Measurements from ENCODE around the gene DDIT3.

DDIT3 gene, protein sequence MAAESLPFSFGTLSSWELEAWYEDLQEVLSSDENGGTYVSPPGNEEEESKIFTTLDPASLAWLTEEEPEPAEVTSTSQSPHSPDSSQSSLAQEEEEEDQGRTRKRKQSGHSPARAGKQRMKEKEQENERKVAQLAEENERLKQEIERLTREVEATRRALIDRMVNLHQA

DNA sequence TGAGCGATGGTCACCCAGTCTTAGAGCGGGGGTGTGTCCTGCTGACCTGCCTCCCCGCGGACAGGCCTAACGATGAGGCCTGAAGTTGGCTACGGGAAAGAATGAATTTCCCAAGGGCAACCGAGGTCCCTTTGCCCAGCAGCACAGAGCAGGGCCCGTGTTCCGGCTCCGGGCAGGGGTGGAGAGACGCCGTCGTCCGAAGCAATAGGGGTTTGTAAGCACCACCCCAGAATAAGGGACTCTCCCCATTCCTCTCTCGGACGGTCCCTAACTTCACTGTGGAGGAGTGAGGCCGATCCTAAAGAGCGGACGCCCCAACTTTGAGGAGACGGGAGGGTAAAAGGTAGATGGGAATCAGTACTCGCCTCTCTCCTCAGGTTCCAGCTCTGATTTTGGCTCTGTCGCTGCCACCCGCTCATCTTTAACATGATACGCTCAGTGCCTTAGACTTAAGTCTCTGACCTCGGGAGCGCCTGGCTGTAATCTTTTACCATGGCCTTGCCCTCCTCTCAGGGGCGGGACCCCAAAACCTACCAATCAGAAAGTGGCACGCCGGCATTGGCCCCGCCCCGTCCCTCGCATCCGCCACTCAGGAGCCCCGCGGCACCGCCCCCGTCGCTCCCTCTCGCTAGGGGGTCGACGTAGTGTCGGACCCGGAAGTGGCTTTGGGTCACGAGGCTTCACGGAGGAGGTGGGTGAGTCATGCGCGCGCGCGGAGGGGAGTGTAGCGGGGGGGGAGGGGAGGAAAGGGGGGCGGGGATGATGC is at the start of gene DDIT3:
TSS of gene DDIT3 (minus strand) at position 462 of the 766 bp plus-strand sequence. CDS start 3,108 bp downstream, outside the sequence.
- no peaks in the 10 kb centered on the region for H3K27me3 ChIP-seq (ENCODE audit: insufficient read depth, poor library complexity, severe bottlenecking)
- H3K4me3 ChIP-seq (ENCODE audit: severe bottlenecking), result peak within 1 kb of the TSS; percentile 73
- H3K9me3 ChIP-seq (ENCODE audit: severe bottlenecking), result no peaks in the 10 kb centered on the region
- peaks cover 28% of the 10 kb centered on the region for H3K4me1 ChIP-seq (ENCODE audit: insufficient read depth, poor library complexity, severe bottlenecking)
- DNase-seq (ENCODE audit: low spot score) (peak; percentile 99), ATAC-seq (ENCODE audit: low read depth) (peak; percentile 73)
- TF ChIP-seq, protein P1, sequence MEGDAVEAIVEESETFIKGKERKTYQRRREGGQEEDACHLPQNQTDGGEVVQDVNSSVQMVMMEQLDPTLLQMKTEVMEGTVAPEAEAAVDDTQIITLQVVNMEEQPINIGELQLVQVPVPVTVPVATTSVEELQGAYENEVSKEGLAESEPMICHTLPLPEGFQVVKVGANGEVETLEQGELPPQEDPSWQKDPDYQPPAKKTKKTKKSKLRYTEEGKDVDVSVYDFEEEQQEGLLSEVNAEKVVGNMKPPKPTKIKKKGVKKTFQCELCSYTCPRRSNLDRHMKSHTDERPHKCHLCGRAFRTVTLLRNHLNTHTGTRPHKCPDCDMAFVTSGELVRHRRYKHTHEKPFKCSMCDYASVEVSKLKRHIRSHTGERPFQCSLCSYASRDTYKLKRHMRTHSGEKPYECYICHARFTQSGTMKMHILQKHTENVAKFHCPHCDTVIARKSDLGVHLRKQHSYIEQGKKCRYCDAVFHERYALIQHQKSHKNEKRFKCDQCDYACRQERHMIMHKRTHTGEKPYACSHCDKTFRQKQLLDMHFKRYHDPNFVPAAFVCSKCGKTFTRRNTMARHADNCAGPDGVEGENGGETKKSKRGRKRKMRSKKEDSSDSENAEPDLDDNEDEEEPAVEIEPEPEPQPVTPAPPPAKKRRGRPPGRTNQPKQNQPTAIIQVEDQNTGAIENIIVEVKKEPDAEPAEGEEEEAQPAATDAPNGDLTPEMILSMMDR (IDR thresholded peaks at IDR 0.05; ENCODE audit: poor library complexity, severe bottlenecking), result no peak
- peak within 1 kb of the TSS; percentile 90 for H3K27ac ChIP-seq (ENCODE audit: poor library complexity, severe bottlenecking)
- peaks cover 64% of the 10 kb centered on the region for H3K36me3 ChIP-seq (ENCODE audit: low read depth)

DNA sequence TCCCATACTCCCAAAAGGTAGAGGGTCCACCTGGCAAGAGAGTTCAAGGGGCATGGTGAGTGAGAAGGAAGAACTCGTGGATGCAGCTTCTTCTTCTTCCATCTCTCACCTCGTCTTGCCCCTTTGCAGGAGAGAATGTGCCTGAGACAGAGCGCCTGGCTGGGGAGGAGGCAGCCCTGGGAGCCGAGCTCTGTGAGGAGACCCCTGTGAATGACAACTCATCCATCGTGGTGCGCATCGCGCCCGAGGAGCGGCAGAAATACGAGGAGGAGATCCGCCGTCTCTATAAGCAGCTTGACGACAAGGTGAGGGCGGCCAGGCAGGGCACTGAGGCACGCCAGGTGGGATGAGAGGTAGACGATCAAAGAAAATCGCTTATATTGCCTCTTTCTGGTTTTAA is 49.5 kb upstream of the DDIT3 start:
- no peak for DNase-seq (ENCODE audit: low spot score)
- no peak overlapping the region for H3K4me3 ChIP-seq (ENCODE audit: severe bottlenecking)
- TF ChIP-seq, protein P1 (IDR thresholded peaks at IDR 0.05; ENCODE audit: poor library complexity, severe bottlenecking), result no peak
- no peak overlapping the region for H3K27ac ChIP-seq (ENCODE audit: poor library complexity, severe bottlenecking)
- H3K9me3 ChIP-seq (ENCODE audit: severe bottlenecking), result no peaks in the 10 kb centered on the region
- no peak for ATAC-seq (ENCODE audit: low read depth)
- H3K4me1 ChIP-seq (ENCODE audit: insufficient read depth, poor library complexity, severe bottlenecking), result no peaks in the 10 kb centered on the region
- no peaks in the 10 kb centered on the region for H3K27me3 ChIP-seq (ENCODE audit: insufficient read depth, poor library complexity, severe bottlenecking)
- H3K36me3 ChIP-seq (ENCODE audit: low read depth), result no peaks in the 10 kb centered on the region

DNA sequence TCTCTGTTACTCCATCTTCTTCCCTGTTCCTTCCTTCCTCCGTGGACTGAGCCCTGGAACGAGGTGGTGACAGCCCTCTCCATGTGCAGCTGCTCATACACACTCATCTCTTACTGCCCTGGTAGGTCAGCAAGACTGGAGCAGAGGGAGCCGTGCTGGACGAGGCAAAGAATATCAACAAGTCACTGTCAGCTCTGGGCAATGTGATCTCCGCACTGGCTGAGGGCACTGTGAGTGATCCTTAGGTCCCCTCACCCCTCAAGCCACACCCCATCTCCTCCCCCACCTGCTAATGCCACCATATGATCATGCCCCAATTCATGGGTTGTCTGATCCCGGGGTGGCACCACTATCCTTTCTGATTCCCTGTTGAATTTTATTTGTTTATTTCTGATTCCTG is 48.5 kb upstream of the DDIT3 start:
- Histone ChIP-seq H3K27ac (ENCODE audit: poor library complexity, severe bottlenecking) (no peak overlapping the region), H3K4me1 (ENCODE audit: insufficient read depth, poor library complexity, severe bottlenecking) (no peaks in the 10 kb centered on the region), H3K4me3 (ENCODE audit: severe bottlenecking) (no peak overlapping the region), H3K36me3 (ENCODE audit: low read depth) (no peaks in the 10 kb centered on the region), H3K9me3 (ENCODE audit: severe bottlenecking) (no peaks in the 10 kb centered on the region), H3K27me3 (ENCODE audit: insufficient read depth, poor library complexity, severe bottlenecking) (no peaks in the 10 kb centered on the region)
- TF ChIP-seq, protein P1 (IDR thresholded peaks at IDR 0.05; ENCODE audit: poor library complexity, severe bottlenecking), result no peak
- no peak for DNase-seq (ENCODE audit: low spot score)
- ATAC-seq (ENCODE audit: low read depth), result no peak

DNA sequence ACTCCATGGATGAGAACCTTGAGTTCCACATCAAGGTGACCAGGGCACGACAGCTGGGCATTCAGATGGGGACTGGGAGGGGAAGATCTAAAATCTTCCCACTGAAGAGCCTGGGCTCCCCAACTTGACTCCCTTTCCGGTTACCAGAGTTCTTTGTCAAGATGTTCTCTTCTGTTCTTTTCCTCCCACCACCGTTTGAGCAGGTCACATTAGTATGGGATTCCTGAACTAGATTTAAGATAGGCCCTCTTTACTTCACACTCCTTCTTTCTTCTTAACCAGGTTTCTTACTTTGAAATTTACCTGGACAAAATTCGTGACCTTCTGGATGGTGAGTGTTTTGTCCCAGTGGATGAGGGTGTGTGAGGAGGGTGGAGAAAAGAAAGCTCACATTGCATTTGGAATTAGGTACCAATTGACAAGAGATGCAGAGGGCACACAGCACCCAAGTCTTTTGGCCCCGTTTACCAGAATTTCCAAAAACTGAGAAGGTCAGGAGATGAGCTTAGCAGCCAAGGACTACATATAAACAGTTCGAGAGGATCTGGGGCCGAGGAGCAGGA is 43.9 kb upstream of the DDIT3 start:
- ATAC-seq (ENCODE audit: low read depth), result no peak
- Histone ChIP-seq H3K9me3 (ENCODE audit: severe bottlenecking) (no peaks in the 10 kb centered on the region), H3K27me3 (ENCODE audit: insufficient read depth, poor library complexity, severe bottlenecking) (no peaks in the 10 kb centered on the region), H3K4me1 (ENCODE audit: insufficient read depth, poor library complexity, severe bottlenecking) (no peaks in the 10 kb centered on the region), H3K27ac (ENCODE audit: poor library complexity, severe bottlenecking) (no peak overlapping the region), H3K4me3 (ENCODE audit: severe bottlenecking) (no peak overlapping the region), H3K36me3 (ENCODE audit: low read depth) (no peaks in the 10 kb centered on the region)
- TF ChIP-seq, protein P1 (IDR thresholded peaks at IDR 0.05; ENCODE audit: poor library complexity, severe bottlenecking), result no peak
- no peak for DNase-seq (ENCODE audit: low spot score)
